ENCODE results near the gene KRT16.

DNA sequence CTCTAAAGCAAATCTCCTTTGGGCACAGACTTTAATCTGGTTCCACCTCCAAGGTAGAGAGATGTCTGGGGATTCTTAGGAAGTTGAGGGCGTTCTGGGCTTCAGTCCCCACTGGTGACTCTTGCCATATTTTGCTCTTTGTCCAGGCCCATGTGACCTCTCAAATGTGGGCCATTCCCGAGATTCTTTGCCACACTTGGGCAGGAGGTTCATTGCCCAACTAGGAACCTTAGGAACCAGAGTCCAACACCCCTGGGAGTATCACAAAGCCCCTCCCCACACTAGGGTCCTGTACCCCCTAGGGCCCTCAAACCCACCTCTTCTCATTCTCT, 32.4 kb downstream of the KRT16 start:
- TF ChIP-seq POLR2A (IDR thresholded peaks at IDR 0.05): no peak
- no peak for TF ChIP-seq CTCF (IDR thresholded peaks at IDR 0.05)
- no peak for TF ChIP-seq POLR2AphosphoS5 (IDR thresholded peaks at IDR 0.05)

All from transverse colon (tissue), 4 donors.